Muscle layer of duodenum (tissue), 2 donors: ENCODE data around the gene DIS3L.
"Not testable (repeated sequence)": the region's sequence is repeated elsewhere in the genome, so short reads cannot be mapped to it uniquely, and the experiment has no call there.

Experiments
- H3K27ac ChIP-seq: one replicate; pipeline ENCODE4 v1.7.0; 2013; ENCODE audit warnings: mild to moderate bottlenecking, low read length
- H3K27me3 ChIP-seq: one replicate; pipeline ENCODE4 v1.7.0; 2013; ENCODE audit warnings: low read depth, mild to moderate bottlenecking, control low read depth, low read length
- H3K36me3 ChIP-seq, 2 donors: one replicate each; pipeline ENCODE4 v1.7.0; 2013; ENCODE audit warnings: low read length in 2 of 2, control low read depth in 1 of 2, mild to moderate bottlenecking in 1 of 2; ENCODE audit not compliant: insufficient read depth in 2 of 2, control insufficient read depth in 1 of 2
- H3K4me1 ChIP-seq, 2 donors: one replicate each; pipeline ENCODE4 v1.7.0; 2013; ENCODE audit warnings: low read length in 2 of 2, mild to moderate bottlenecking in 2 of 2, control low read depth in 1 of 2, moderate library complexity in 1 of 2; ENCODE audit not compliant: insufficient read depth in 2 of 2, control insufficient read depth in 1 of 2
- H3K4me3 ChIP-seq, 2 donors: one replicate each; pipeline ENCODE4 v1.7.0; 2013; ENCODE audit warnings: low read length in 2 of 2, low read depth in 1 of 2, mild to moderate bottlenecking in 1 of 2
- H3K9me3 ChIP-seq, 2 donors: one replicate each; pipeline ENCODE4 v1.7.0; 2013; ENCODE audit warnings: low read length in 2 of 2, control low read depth in 1 of 2, mild to moderate bottlenecking in 1 of 2; ENCODE audit not compliant: control insufficient read depth in 1 of 2
- donor health status: healthy.

DIS3L gene

GRCh38 chr15:66374179-66374578 lies 80.8 kb downstream of the DIS3L start:
- Histone ChIP-seq H3K9me3 (peaks cover 0 to 3% of the 10 kb centered on the region in 2 donors), H3K4me3 (no peak overlapping the region), H3K27me3 (no peaks in the 10 kb centered on the region), H3K36me3 (no peaks in the 10 kb centered on the region), H3K4me1 (no peaks in the 10 kb centered on the region), H3K27ac (no peak overlapping the region)

- Histone ChIP-seq H3K36me3 (no peaks in the 10 kb centered on the region), H3K27me3 (no peaks in the 10 kb centered on the region), H3K9me3 (peaks cover 0 to 3% of the 10 kb centered on the region in 2 donors), H3K4me1 (no peaks in the 10 kb centered on the region), H3K27ac (no peak overlapping the region), H3K4me3 (no peak overlapping the region)
Observed at GRCh38 chr15:66378814-66379430, 85.6 kb downstream of the DIS3L start.

DNA sequence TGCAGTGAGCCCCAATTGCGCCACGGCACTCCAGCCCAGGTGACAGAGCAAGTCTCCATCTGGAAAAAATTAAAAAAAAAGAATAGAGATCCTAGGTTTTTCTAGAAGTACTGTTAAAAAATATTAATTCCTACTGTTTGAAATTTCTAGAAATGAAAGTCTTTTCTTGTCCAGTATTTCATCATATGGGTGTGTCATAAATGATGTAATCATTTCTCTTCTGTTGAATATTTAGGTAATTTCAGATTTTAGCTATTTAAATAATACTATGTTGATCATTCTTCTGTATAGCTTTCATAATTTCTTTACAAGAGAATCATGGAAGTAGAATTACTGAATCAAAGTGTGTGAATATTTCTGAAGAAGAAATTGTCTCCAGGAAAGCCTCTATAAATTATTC lies 88.0 kb downstream of the DIS3L start:
- H3K4me3 ChIP-seq, H3K36me3 ChIP-seq, H3K27me3 ChIP-seq, H3K27ac ChIP-seq, H3K9me3 ChIP-seq: not testable (repeated sequence)
- H3K4me1 ChIP-seq, result peaks cover 0 to 11% of the 10 kb centered on the region in 2 donors
